CD14-positive monocyte (primary cell): ENCODE measurements around the gene HELB. TPM values are rescaled to one million over a fixed set of nuclear protein-coding genes. Genes with fewer than 3 reads are reported as not detected.

Source experiments
- DNase-seq, 3 donors: peaks; one replicate each; pipeline ENCODE4 v3.0.0-alpha.2; 2011 to 2022
- H2AFZ ChIP-seq: 2 replicates; pipeline ENCODE4 v1.6.0; 2012; ENCODE audit warnings: mild to moderate bottlenecking, low read depth, low read length, inconsistent platforms; ENCODE audit not compliant: insufficient read depth, poor library complexity, severe bottlenecking
- H3K27ac ChIP-seq, 2 donors: 1 replicate in 1 of 2; 2 replicates in 1 of 2; pipeline ENCODE4 v1.5.1; 2012 to 2013; ENCODE audit warnings: low read length in 2 of 2, control low read depth in 1 of 2, inconsistent platforms in 1 of 2, low read depth in 1 of 2, mild to moderate bottlenecking in 1 of 2
- H3K27me3 ChIP-seq, 2 donors: one replicate each; pipeline versions ENCODE4 v1.6.0 to v1.6.1; 2011 to 2013; ENCODE audit warnings: low read length in 2 of 2; ENCODE audit not compliant: control insufficient read depth in 2 of 2, insufficient read depth in 2 of 2
- H3K36me3 ChIP-seq, 2 donors: replicated peaks in 1 of 2; 1 replicate in 1 of 2; 2 replicates in 1 of 2; pipeline versions ENCODE4 v1.5.1 to v1.6.1; 2012 to 2013; ENCODE audit warnings: low read length in 2 of 2, control low read depth in 1 of 2, inconsistent platforms in 1 of 2, mild to moderate bottlenecking in 1 of 2; ENCODE audit not compliant: insufficient read depth in 2 of 2, control insufficient read depth in 1 of 2
- H3K4me1 ChIP-seq, 2 donors: 1 replicate in 1 of 2; 2 replicates in 1 of 2; pipeline versions ENCODE4 v1.5.1 to v1.6.1; 2012 to 2013; ENCODE audit warnings: low read length in 2 of 2, control low read depth in 1 of 2, inconsistent platforms in 1 of 2, mild to moderate bottlenecking in 1 of 2, moderate library complexity in 1 of 2; ENCODE audit not compliant: insufficient read depth in 2 of 2, control insufficient read depth in 1 of 2
- H3K4me2 ChIP-seq: replicated peaks from 2 replicates; pipeline ENCODE3; 2012; ENCODE audit warnings: low read length, moderate library complexity, mild to moderate bottlenecking; ENCODE audit not compliant: poor library complexity, severe bottlenecking; ENCODE audit errors: extremely low read depth
- H3K4me3 ChIP-seq, 3 experiments: fragments of 200-600 bp in 1 of 3; sonication (generic) in 1 of 3; replicated peaks in 1 of 3; 1 replicate in 2 of 3; 2 replicates in 1 of 3; pipeline ENCODE4 v1.5.1; 2011 to 2013; ENCODE audit warnings: low read length in 3 of 3, mild to moderate bottlenecking in 3 of 3, control low read depth in 2 of 3, low read depth in 2 of 3, inconsistent platforms in 1 of 3, moderate library complexity in 1 of 3
- H3K79me2 ChIP-seq: 2 replicates; pipeline ENCODE4 v1.6.0; 2012; ENCODE audit warnings: mild to moderate bottlenecking, control low read depth, inconsistent platforms, low read length, moderate library complexity; ENCODE audit not compliant: insufficient read depth
- H3K9ac ChIP-seq: 2 replicates; pipeline ENCODE4 v1.6.0; 2017; ENCODE audit warnings: low read length, mild to moderate bottlenecking; ENCODE audit not compliant: insufficient read depth, poor library complexity, severe bottlenecking
- H3K9me3 ChIP-seq, 2 donors: replicated peaks in 1 of 2; 1 replicate in 1 of 2; 2 replicates in 1 of 2; pipeline versions ENCODE4 v1.5.1 to v1.6.1; 2012 to 2013; ENCODE audit warnings: low read length in 2 of 2, control low read depth in 1 of 2; ENCODE audit not compliant: control insufficient read depth in 1 of 2, insufficient read depth in 1 of 2
- H4K20me1 ChIP-seq: 2 replicates; pipeline ENCODE4 v1.6.0; 2012; ENCODE audit warnings: mild to moderate bottlenecking, low read length, control low read depth, moderate library complexity; ENCODE audit not compliant: insufficient read depth
- H3K27ac Mint-ChIP-seq, 7 donors: one replicate each; pipeline ENCODE4 v1.8.0; 2020; ENCODE audit warnings: mild to moderate bottlenecking in 7 of 7, mixed read lengths in 7 of 7, moderate library complexity in 6 of 7, inconsistent platforms in 2 of 7
- H3K27me3 Mint-ChIP-seq, 3 donors: one replicate each; pipeline ENCODE4 v1.8.0; 2021 to 2022; ENCODE audit warnings: low read depth in 3 of 3, mild to moderate bottlenecking in 3 of 3, mixed read lengths in 3 of 3, moderate library complexity in 3 of 3, inconsistent platforms in 1 of 3
- H3K36me3 Mint-ChIP-seq, 2 donors: one replicate each; pipeline ENCODE4 v1.8.0; 2020; ENCODE audit warnings: mixed read lengths in 2 of 2, inconsistent platforms in 1 of 2, mild to moderate bottlenecking in 1 of 2
- H3K4me1 Mint-ChIP-seq: one replicate; pipeline ENCODE4 v1.8.0; 2020; ENCODE audit warnings: mild to moderate bottlenecking, mixed read lengths
- H3K4me3 Mint-ChIP-seq, 2 donors: one replicate each; pipeline ENCODE4 v1.8.0; 2020; ENCODE audit warnings: mild to moderate bottlenecking in 2 of 2, mixed read lengths in 2 of 2, moderate library complexity in 1 of 2
- H3K9me3 Mint-ChIP-seq, 7 donors: one replicate each; pipeline ENCODE4 v1.8.0; 2020 to 2022; ENCODE audit warnings: mixed read lengths in 7 of 7, mild to moderate bottlenecking in 6 of 7, moderate library complexity in 6 of 7, inconsistent platforms in 2 of 7
- CTCF ChIP-seq: fragments of 200-600 bp; IDR thresholded peaks from one replicate; pipeline ENCODE4 v1.8.0; 2022; ENCODE audit warnings: antibody characterized with exemption, mild to moderate bottlenecking
- WGBS: methylation state at CpG from one replicate; pipeline ENCODE4 v1.1.5; 2013; ENCODE audit warnings: missing lambda C conversion rate; ENCODE audit not compliant: insufficient coverage; 5-methylcytosine and 5-hydroxymethylcytosine counted together
- intact Hi-C, 2 donors: fragments of 100-400 bp; cut with micrococcal nuclease; formaldehyde crosslinking; loops; one replicate each; pipeline versions ENCODE4 v1.15.0 to v1.15.1; 2023
- polyA plus RNA-seq, 3 donors: library from polyadenylated mRNA; depleted of rRNA in 1 of 3; unstranded in 2 of 3; stranded (reverse) in 1 of 3; fragments of 300-500 nt in 2 of 3; fragments of >200 nt in 1 of 3; fragmentation: Illumina TruSeq in 2 of 3; gene quantifications; 1 replicate in 2 of 3; 2 replicates in 1 of 3; pipeline ENCODE4 v1.2.3, GENCODE V29; 2012 to 2021

Gene HELB
- polyA plus RNA-seq, 3 donors: 1.8 to 3.4 (median 3.0) TPM

GRCh38 chr12:66341126-66341525, 38.8 kb downstream of the HELB start:
- peak overlapping the region in 1 of 7 donors; percentile 66 for H3K27ac Mint-ChIP-seq
- TF ChIP-seq CTCF: no peak
- Histone ChIP-seq H3K27ac (no peak overlapping the region), H4K20me1 (no peaks in the 10 kb centered on the region), H3K27me3 (no peaks in the 10 kb centered on the region), H3K4me2 (no peak overlapping the region), H3K4me1 (no peaks in the 10 kb centered on the region), H3K36me3 (peaks cover 38 to 90% of the 10 kb centered on the region in 2 donors), H3K79me2 (peaks cover 5% of the 10 kb centered on the region), H3K9me3 (peaks cover 9 to 10% of the 10 kb centered on the region in 2 donors), H2AFZ (no peak overlapping the region), H3K9ac (no peak overlapping the region), H3K4me3 (no peak overlapping the region)
- peaks cover 66 to 85% of the 10 kb centered on the region in 2 donors for H3K36me3 Mint-ChIP-seq
- DNase-seq: no peak
- intact Hi-C loops: no loop called here
- no peaks in the 10 kb centered on the region for H3K27me3 Mint-ChIP-seq
- H3K4me3 Mint-ChIP-seq: no peak overlapping the region
- no peaks in the 10 kb centered on the region for H3K4me1 Mint-ChIP-seq
- WGBS: 97% methylated on average over 3 of the region's 4 CpGs
- H3K9me3 Mint-ChIP-seq: peaks cover 9 to 31% (median 17%) of the 10 kb centered on the region in 7 donors

DNA sequence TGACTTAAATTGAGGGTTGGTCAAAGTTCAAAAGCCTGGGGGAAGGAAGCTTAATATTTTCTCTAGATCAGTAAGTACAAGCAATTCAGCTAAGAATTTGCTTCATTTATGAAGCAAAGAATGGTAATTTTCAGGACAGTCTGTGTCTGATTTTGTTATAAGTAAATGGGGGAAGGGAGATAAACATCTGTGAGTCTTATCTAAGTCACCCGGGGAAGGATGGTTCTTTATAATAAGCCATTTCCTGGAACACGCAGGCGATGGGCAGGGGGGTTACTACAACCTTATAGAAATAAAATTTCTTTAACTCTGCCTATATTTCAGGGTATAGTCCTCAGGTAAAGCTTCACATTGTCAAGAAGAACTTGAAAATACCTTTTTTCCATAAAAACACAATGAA, 42.9 kb downstream of the HELB start:
- no peak for DNase-seq
- H3K27me3 Mint-ChIP-seq: no peaks in the 10 kb centered on the region
- no peaks in the 10 kb centered on the region for H4K20me1 ChIP-seq
- no peak overlapping the region for H3K4me3 ChIP-seq
- peaks cover 27 to 82% of the 10 kb centered on the region in 2 donors for H3K36me3 ChIP-seq
- H3K27me3 ChIP-seq: no peaks in the 10 kb centered on the region
- H3K27ac Mint-ChIP-seq: no peak overlapping the region
- peaks cover 72 to 82% of the 10 kb centered on the region in 2 donors for H3K36me3 Mint-ChIP-seq
- no peaks in the 10 kb centered on the region for H3K4me1 Mint-ChIP-seq
- intact Hi-C loops: no loop called here
- no peaks in the 10 kb centered on the region for H3K4me1 ChIP-seq
- peaks cover 9 to 10% of the 10 kb centered on the region in 2 donors for H3K9me3 ChIP-seq
- no peak overlapping the region for H3K4me2 ChIP-seq
- no peak overlapping the region for H3K4me3 Mint-ChIP-seq
- H3K9ac ChIP-seq: no peak overlapping the region
- H3K9me3 Mint-ChIP-seq: peaks cover 9 to 24% (median 12%) of the 10 kb centered on the region in 7 donors
- WGBS: no CpG with 5 or more reads among the region's 3 CpGs
- no peak overlapping the region for H2AFZ ChIP-seq
- H3K79me2 ChIP-seq: no peaks in the 10 kb centered on the region
- TF ChIP-seq CTCF: no peak
- no peak overlapping the region for H3K27ac ChIP-seq
